ENCODE data around the gene KCNIP4.

The KCNIP4 gene

GRCh38 chr4:20944961-20945360, 1003.6 kb downstream of the KCNIP4 start:
- no peak for DNase-seq (ENCODE audit: low spot score)

GRCh38 chr4:20944451-20944850, 1004.1 kb downstream of the KCNIP4 start:
- DNase-seq (ENCODE audit: low spot score) = no peak

DNA sequence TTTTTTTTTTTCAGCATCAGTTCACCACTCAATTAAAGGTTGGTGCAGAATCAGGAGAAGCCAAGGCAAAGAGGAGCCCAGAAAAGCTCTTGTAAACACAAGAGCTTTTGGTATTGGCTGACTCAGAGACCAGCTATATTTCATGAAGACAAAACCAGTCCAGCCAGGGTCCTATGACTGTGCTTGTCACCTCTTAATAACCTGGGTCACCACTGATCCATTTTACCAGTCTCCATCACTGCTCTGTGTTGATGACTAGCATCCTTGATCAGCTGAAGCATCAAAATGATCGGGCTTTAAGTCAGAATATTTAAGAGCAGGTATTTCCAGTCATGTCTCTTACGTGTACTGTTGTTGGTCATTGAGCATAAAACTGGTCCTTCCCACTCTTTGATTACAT, 1010.4 kb downstream of the KCNIP4 start:
- no peak for DNase-seq (ENCODE audit: low spot score)

- no peak for DNase-seq (ENCODE audit: low spot score)
Observed at GRCh38 chr4:20926529-20926928, 1022.0 kb downstream of the KCNIP4 start.

DNA sequence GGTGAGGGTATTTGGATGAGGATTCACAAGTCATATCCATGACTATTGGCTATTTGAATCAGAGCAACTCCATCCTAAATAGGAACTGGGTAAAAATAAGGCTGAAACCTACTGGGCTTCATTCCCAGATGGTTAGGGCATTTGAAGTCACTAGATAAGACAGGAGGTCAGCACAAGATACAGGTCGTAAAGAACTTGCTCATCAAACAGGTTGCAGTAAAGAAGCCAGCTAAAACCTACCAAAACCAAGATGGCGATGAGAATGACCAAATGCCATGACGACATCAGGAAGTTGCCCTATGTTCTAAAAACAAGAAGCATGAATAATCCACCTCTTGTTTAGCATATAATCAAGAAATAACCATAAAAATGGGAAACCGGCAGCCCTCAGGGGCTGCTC, 1023.4 kb downstream of the KCNIP4 start:
- DNase-seq (ENCODE audit: low spot score) = no peak

DNA sequence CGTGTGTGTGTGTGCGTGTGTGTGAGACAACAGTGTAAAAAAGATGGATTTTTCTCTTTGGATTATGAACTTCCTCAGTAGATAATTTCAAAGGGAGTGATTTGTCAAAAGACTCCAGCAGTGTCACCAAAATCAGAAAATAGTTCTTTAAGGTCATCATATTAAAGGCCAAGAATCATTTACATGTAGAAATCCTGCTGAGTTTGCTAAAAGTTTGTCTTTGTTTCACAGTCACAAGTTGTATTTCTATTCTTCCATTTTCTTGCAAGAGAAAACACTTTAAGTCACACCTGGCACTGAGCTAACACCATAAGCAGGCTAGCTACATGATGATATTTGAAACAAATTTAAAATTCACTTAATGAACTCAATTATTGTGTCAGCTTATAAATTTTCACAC, 1025.6 kb downstream of the KCNIP4 start:
- no peak for DNase-seq (ENCODE audit: low spot score)

GRCh38 chr4:20916106-20916505, 1032.5 kb downstream of the KCNIP4 start:
- DNase-seq (ENCODE audit: low spot score) = no peak

- no peak for DNase-seq (ENCODE audit: low spot score)
Observed at GRCh38 chr4:20904966-20905365, 1043.6 kb downstream of the KCNIP4 start.

GRCh38 chr4:20901851-20902250, 1046.7 kb downstream of the KCNIP4 start:
- no peak for DNase-seq (ENCODE audit: low spot score)

- no peak for DNase-seq (ENCODE audit: low spot score)
Observed at GRCh38 chr4:20899591-20899990, 1049.0 kb downstream of the KCNIP4 start.

- no peak for DNase-seq (ENCODE audit: low spot score)
Observed at GRCh38 chr4:20895988-20896387, 1052.6 kb downstream of the KCNIP4 start.

DNA sequence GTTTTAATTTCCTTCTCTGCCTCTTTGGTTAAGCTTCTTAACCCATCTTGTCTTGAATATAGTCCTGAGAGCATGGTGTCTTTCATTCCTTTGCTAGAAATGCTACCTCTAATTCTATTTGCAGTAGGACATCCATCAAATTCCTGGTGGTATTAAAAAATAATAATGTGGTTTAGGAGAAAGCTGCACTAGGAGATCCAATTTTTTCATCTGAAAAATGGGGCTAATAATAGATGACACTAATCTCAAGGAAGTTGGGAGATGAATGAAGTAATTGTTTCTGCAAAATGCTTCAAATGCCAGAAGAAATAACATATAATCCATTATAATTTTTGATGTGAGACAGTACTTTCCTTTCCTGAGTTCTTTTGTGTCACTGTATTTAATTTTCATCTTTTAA, 1053.4 kb downstream of the KCNIP4 start:
- no peak for DNase-seq (ENCODE audit: low spot score)

DNA sequence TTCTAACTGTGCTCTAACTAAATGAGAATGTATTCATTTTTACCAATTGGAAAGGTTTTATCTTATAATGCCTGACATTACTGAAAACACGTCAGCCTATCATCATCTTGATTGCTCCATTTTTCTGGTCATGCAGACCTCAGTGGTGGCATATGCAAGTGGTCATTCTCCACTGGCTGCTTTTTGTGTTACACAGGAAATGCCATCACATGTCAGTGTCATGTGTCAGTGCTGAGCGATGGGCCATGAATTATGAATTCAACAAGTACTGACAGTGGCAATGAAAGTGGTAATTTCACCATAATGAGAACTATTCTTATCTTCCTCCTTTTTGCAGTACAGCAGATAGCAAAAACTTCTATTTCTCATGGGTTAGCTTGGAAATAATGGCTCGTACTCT, 1057.8 kb downstream of the KCNIP4 start:
- DNase-seq (ENCODE audit: low spot score) = no peak

DNA sequence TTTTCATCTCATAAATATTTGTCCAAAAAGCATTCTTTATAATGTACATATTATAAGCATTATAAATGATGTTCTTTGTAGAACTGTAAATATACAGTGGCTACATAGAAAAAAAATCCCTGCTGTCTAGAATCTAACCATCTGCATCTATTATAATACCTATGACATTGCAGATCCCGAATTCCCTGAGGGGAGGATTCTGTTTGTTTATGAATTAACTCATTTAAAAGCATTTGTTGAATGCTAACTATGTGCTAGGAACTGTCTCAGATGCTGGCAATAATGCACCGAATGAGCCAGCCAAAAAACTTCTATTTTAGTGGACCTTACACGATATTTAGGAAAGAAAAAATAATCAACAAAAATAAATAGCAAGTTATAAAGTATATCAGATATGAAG, 1058.7 kb downstream of the KCNIP4 start:
- no peak for DNase-seq (ENCODE audit: low spot score)

DNA sequence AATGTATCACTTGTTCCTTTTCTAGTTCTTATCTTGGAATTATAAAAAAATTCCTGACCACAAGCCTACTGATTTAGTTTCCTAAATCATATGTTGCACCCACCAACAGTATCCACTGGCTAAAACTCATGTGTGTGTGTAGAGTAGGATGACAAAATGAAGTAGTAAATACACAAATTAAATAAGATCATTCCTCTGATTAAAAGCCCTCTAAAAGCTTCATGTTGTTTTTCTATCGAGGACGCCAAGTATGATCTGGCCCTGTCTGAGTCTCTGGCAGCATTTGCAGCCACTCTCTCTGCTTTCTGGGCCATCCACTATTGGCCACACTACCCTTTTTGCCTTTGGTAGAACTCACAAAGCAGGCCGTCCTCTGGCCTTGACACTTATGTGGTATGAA, 1064.9 kb downstream of the KCNIP4 start:
- no peak for DNase-seq (ENCODE audit: low spot score)

- no peak for DNase-seq (ENCODE audit: low spot score)
Observed at GRCh38 chr4:20883231-20883630, 1065.3 kb downstream of the KCNIP4 start.

DNA sequence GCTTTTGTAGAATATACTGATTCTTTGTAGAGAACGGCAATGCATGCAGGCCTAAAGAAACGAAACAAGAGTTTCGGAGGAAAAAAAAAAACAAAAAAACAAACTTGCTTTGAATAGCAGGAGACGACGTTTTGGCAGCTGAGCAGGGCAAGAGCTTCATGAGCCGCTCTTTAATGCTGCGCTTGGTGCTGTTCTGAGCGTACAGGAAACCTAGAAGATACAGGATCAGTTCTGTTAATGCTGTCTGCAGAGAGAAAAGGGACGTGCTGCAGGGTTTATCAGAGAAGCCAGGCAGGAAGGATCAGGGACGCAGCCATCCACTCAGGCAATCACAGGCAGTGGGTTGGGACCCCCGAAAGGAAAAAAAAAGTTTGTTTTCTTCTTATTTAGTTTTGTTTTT, 1066.1 kb downstream of the KCNIP4 start:
- DNase-seq (ENCODE audit: low spot score) = no peak

DNA sequence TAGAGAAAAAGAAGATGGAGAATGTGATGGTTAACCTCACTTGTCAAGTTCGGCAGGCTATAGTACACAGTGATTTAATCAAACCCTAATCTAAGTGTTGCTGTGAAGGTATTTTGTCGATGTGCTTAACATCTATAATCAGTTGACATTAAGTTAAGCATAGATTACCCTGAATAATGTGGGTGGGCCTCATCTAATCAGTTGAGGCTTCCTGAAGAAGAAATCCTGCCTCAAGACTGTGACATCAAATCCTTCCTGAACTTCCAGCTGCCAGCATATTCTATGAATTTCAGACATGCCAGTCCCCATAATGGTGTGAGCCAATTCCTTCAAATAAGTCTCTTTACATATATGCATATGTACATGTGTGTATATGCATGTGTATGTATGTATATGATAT, 1066.9 kb downstream of the KCNIP4 start:
- no peak for DNase-seq (ENCODE audit: low spot score)

GRCh38 chr4:20878806-20879205, 1069.8 kb downstream of the KCNIP4 start:
- DNase-seq (ENCODE audit: low spot score) = no peak

- DNase-seq (ENCODE audit: low spot score) = no peak
Observed at GRCh38 chr4:20870436-20870835, 1078.1 kb downstream of the KCNIP4 start.

- DNase-seq (ENCODE audit: low spot score) = no peak
Observed at GRCh38 chr4:20868108-20868507, 1080.5 kb downstream of the KCNIP4 start.

GRCh38 chr4:20860878-20861277, 1087.7 kb downstream of the KCNIP4 start:
- DNase-seq (ENCODE audit: low spot score) = no peak

GRCh38 chr4:20859097-20859781, 1089.3 kb downstream of the KCNIP4 start:
- DNase-seq (ENCODE audit: low spot score) = no peak

DNA sequence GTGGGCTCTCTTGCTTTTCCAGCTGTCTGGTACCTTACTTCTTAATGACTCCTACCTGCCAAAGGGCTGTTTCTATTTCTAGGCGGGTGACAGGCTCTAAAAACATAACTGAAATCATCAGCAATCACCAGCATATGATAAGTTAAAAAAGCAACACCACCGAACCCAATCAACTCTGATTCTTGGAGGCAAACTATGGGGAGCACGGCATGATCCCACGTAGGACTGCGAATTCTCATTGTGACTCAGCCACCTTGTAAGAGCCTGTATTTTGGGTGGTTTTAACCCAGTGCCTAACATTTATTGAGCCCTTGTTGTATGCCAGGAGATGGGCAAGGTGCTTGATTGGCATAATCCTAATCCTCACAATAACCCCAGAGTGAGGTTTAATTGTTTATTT, 1091.5 kb downstream of the KCNIP4 start:
- no peak for DNase-seq (ENCODE audit: low spot score)
